Left ventricle myocardium inferior (tissue), 1 donor: ENCODE results near the gene ZNF555. TPM values are rescaled to one million over a fixed set of nuclear protein-coding genes. Genes with fewer than 3 reads are reported as not detected.

Experiments used
- DNase-seq: peaks from one replicate; pipeline ENCODE4 v3.0.0-alpha.2; 2020
- H3K27ac ChIP-seq: fragments of 200-600 bp; replicated peaks from 2 replicates; pipeline ENCODE4 v1.8.0; 2021
- H3K27me3 ChIP-seq: fragments of 200-600 bp; 2 replicates; pipeline ENCODE4 v1.8.0; 2021; ENCODE audit warnings: low read depth
- H3K36me3 ChIP-seq: fragments of 200-600 bp; 2 replicates; pipeline ENCODE4 v1.8.0; 2021
- H3K4me1 ChIP-seq: fragments of 200-600 bp; 2 replicates; pipeline ENCODE4 v1.8.0; 2021
- H3K4me3 ChIP-seq: fragments of 200-600 bp; 2 replicates; pipeline ENCODE4 v1.8.0; 2021; ENCODE audit warnings: mild to moderate bottlenecking, moderate library complexity
- H3K9me3 ChIP-seq: fragments of 200-600 bp; replicated peaks from 2 replicates; pipeline ENCODE4 v1.8.0; 2021
- CTCF ChIP-seq: fragments of 200-600 bp; IDR thresholded peaks from 2 replicates; pipeline ENCODE4 v1.8.0; 2021; ENCODE audit warnings: antibody characterized with exemption, mild to moderate bottlenecking, borderline replicate concordance
- intact Hi-C: fragments of 100-400 bp; cut with micrococcal nuclease; formaldehyde crosslinking; loops from one replicate; pipeline ENCODE4 v1.11.0; 2022
- total RNA-seq: library from RNA; stranded (reverse); fragmentation: NEBNext Ultra II Directional; extraction: Animal tissue kit (Norgen Biotek cat#: 25700); gene quantifications from one replicate; pipeline ENCODE4 v1.2.1, GENCODE V29; 2021
- donor health status: DM: no; HTN: yes; CAD: no; lungs with severe emphysema.

Gene ZNF555
- total RNA-seq, 1 donor from 2014 or later = 8.9 TPM

GRCh38 chr19:2852598-2852997, 11.3 kb downstream of the ZNF555 start:
- peaks cover 89% of the 10 kb centered on the region for H3K36me3 ChIP-seq
- no peaks in the 10 kb centered on the region for H3K4me1 ChIP-seq
- no peak for DNase-seq
- H3K9me3 ChIP-seq = peaks cover 100% of the 10 kb centered on the region
- intact Hi-C loops = no loop called here
- no peaks in the 10 kb centered on the region for H3K27me3 ChIP-seq
- no peak overlapping the region for H3K4me3 ChIP-seq
- H3K27ac ChIP-seq = no peak overlapping the region
- no peak for TF ChIP-seq CTCF

GRCh38 chr19:2853015-2853606, 11.8 kb downstream of the ZNF555 start:
- Histone ChIP-seq H3K27ac (no peak overlapping the region), H3K4me3 (no peak overlapping the region), H3K9me3 (peaks cover 100% of the 10 kb centered on the region), H3K27me3 (no peaks in the 10 kb centered on the region), H3K4me1 (no peaks in the 10 kb centered on the region), H3K36me3 (peaks cover 89% of the 10 kb centered on the region)
- DNase-seq = no peak
- no peak for TF ChIP-seq CTCF
- intact Hi-C loops = no loop called here

- no peak for DNase-seq
- no peak for TF ChIP-seq CTCF
- Histone ChIP-seq H3K27me3 (no peaks in the 10 kb centered on the region), H3K27ac (no peak overlapping the region), H3K36me3 (peaks cover 87% of the 10 kb centered on the region), H3K9me3 (peaks cover 100% of the 10 kb centered on the region), H3K4me3 (no peak overlapping the region), H3K4me1 (no peaks in the 10 kb centered on the region)
- intact Hi-C loops = no loop called here
These were observed 13.6 kb downstream of the ZNF555 start for GRCh38 chr19:2854849-2855248.

GRCh38 chr19:2856457-2857050, 15.3 kb downstream of the ZNF555 start:
- intact Hi-C loops = no loop called here
- Histone ChIP-seq H3K4me3 (no peak overlapping the region), H3K27ac (no peak overlapping the region), H3K9me3 (peaks cover 94% of the 10 kb centered on the region), H3K4me1 (no peaks in the 10 kb centered on the region), H3K27me3 (no peaks in the 10 kb centered on the region), H3K36me3 (peaks cover 70% of the 10 kb centered on the region)
- no peak for DNase-seq
- TF ChIP-seq CTCF = no peak

GRCh38 chr19:2858864-2859263, 17.6 kb downstream of the ZNF555 start:
- Histone ChIP-seq H3K9me3 (peaks cover 71% of the 10 kb centered on the region), H3K27me3 (no peaks in the 10 kb centered on the region), H3K4me3 (no peak overlapping the region), H3K36me3 (peaks cover 47% of the 10 kb centered on the region), H3K27ac (no peak overlapping the region), H3K4me1 (no peaks in the 10 kb centered on the region)
- intact Hi-C loops = no loop called here
- no peak for DNase-seq
- no peak for TF ChIP-seq CTCF
